GM12892 (cell line): ENCODE data around the gene ZBTB32.
A peak's percentile ranks its signal among the peaks of the same experiment; 100 is the strongest.

Experiments
- DNase-seq: peaks from one replicate; pipeline ENCODE4 v3.0.0; 2011; ENCODE audit not compliant: insufficient read length
- FAIRE-seq: peaks from 2 replicates; lab custom pipeline; 2011; peaks lifted over from hg19 to GRCh38; lab: Jason Lieb, UNC
- POLR2A ChIP-seq: IDR thresholded peaks from 2 replicates; pipeline ENCODE4 v1.6.1; 2011; ENCODE audit warnings: low read depth, low read length, control low read depth
- POLR2AphosphoS5 ChIP-seq: IDR thresholded peaks from 2 replicates; pipeline ENCODE4 v1.6.1; 2011; ENCODE audit warnings: low read depth, low read length, control low read depth
- TAF1 ChIP-seq: IDR thresholded peaks from 2 replicates; pipeline ENCODE4 v1.6.1; 2011; ENCODE audit warnings: low read depth, mild to moderate bottlenecking, control low read depth, low read length, borderline replicate concordance

ZBTB32 gene

GRCh38 chr19:35715981-35716800 lies 11.8 kb downstream of the ZBTB32 start:
- FAIRE-seq = peak; percentile 42
- TF ChIP-seq POLR2AphosphoS5 (no peak), POLR2A (peak; percentile 34), TAF1 (no peak)
- no peak for DNase-seq

GRCh38 chr19:35716801-35717664 lies 12.7 kb downstream of the ZBTB32 start:
- peak; percentile 98 for FAIRE-seq
- TF ChIP-seq TAF1 = 0 out of 2 replicates have a peak, but pooled peaks have one; percentile 18
- peak; percentile 70; the same call in 1 of the 2 replicates for TF ChIP-seq POLR2A
- peak; percentile 66; the same call in 1 of the 2 replicates for TF ChIP-seq POLR2AphosphoS5
- peak; percentile 69 for DNase-seq

DNA sequence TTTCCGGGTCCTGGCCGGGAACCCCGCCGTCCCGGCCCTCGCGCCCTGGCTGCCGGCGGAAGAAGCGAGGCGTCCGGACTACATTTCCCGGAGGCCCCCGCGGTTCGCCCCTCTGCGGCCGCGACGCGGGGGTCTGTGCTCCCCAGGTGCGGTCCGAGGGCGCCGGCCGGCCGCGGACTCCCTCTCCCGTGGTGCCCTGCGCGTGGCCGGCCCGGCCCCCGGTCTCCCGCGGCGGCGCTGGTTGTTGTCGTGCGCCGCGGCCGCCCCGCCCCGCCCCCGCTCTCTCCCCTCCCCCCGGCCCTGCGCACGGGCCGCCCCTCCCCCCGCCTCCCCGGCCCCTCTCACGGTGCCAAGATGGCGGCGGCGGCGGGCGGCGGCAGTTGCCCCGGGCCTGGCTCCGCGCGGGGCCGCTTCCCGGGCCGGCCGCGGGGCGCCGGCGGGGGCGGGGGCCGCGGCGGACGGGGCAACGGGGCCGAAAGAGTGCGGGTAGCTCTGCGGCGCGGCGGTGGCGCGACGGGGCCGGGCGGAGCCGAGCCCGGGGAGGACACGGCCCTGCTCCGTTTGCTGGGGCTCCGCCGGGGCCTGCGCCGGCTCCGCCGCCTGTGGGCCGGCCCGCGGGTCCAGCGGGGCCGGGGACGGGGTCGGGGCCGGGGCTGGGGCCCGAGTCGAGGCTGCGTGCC lies 13.4 kb downstream of the ZBTB32 start, which contains the start of gene KMT2B:
TSS of gene KMT2B (plus strand) at position 339 of the 680 bp plus-strand sequence. CDS start at position 355, 16 bp downstream.
- DNase-seq (peak; percentile 99), FAIRE-seq (no peak)
- TF ChIP-seq POLR2AphosphoS5 = no peak
- TF ChIP-seq POLR2A = peak; percentile 38; the same call in 1 of the 2 replicates
- TF ChIP-seq TAF1 = no peak

- peak; percentile 16; the same call in 1 of the 2 replicates for TF ChIP-seq POLR2A
- peak; percentile 67; the same call in 1 of the 2 replicates for TF ChIP-seq POLR2AphosphoS5
- TF ChIP-seq TAF1 = 0 out of 2 replicates have a peak, but pooled peaks have one; percentile 11
- peak; percentile 66 for FAIRE-seq
- DNase-seq = peak; percentile 65
Observed at GRCh38 chr19:35718345-35719041, 14.1 kb downstream of the ZBTB32 start.

DNA sequence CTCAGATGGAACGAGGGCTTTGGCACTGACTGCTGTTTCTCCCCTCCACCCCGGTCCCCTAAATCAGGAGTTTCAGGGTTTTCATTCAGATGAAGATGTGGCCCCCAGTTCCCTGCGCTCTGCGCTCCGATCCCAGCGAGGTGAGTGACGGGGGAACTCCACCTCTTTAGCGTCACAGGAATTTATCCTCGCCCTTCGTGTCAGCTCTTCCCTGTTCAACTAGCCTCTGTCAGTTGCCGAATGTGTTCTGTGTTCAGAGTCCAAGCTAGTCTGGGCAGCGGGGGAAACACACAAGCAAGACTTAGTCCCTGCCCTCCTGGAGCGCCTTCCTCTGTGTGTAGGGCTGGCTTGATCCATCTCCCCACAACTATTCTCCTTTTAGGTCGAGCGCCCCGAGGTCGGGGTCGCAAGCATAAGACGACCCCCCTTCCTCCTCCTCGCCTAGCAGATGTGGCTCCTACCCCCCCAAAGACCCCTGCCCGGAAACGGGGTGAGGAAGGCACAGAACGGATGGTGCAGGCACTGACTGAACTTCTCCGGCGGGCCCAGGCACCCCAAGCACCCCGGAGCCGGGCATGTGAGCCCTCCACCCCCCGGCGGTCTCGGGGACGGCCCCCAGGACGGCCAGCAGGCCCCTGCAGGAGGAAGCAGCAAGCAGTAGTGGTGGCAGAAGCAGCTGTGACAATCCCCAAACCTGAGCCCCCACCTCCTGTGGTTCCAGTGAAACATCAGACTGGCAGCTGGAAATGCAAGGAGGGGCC lies 15.2 kb downstream of the ZBTB32 start:
- TF ChIP-seq POLR2A (no peak; the same call in 1 of the 2 replicates), POLR2AphosphoS5 (no peak), TAF1 (no peak)
- DNase-seq (no peak), FAIRE-seq (no peak)

GRCh38 chr19:35720163-35720524 lies 15.8 kb downstream of the ZBTB32 start:
- DNase-seq = no peak
- TF ChIP-seq TAF1 (no peak), POLR2A (no peak), POLR2AphosphoS5 (no peak)
- no peak for FAIRE-seq

GRCh38 chr19:35720648-35721047 lies 16.3 kb downstream of the ZBTB32 start:
- no peak for TF ChIP-seq POLR2AphosphoS5
- no peak for TF ChIP-seq TAF1
- DNase-seq = no peak
- no peak for FAIRE-seq

DNA sequence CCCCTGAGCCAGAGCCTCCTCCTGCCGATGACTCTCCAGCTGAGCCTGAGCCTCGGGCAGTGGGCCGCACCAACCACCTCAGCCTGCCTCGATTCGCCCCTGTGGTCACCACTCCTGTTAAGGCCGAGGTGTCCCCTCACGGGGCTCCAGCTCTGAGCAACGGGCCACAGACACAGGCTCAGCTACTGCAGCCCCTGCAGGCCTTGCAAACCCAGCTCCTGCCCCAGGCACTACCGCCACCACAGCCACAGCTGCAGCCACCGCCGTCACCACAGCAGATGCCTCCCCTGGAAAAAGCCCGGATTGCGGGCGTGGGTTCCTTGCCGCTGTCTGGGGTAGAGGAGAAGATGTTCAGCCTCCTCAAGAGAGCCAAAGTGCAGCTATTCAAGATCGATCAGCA lies 17.0 kb downstream of the ZBTB32 start:
- no peak for TF ChIP-seq TAF1
- TF ChIP-seq POLR2A = 0 out of 2 replicates have a peak, but pooled peaks have one; percentile 31
- FAIRE-seq (no peak), DNase-seq (no peak)

DNA sequence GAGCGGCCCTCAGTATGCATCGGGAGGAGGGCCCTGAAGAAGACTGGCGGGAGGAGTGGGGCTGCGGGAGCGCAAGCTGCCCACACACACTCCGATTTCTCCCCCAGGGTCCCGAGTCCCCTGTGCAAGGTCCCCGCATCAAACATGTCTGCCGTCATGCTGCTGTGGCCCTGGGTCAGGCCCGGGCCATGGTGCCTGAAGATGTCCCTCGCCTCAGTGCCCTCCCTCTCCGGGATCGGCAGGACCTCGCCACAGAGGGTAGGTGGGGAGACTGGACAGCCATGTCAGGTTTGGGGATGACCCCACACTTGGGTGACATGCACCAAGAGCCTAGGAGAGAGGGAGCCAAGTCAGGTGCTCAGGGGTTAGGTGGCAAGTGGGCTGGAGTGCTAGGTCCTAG lies 18.1 kb downstream of the ZBTB32 start:
- DNase-seq (no peak), FAIRE-seq (no peak)
- TF ChIP-seq POLR2A (no peak), TAF1 (no peak), POLR2AphosphoS5 (no peak)

GRCh38 chr19:35722897-35723296 lies 18.5 kb downstream of the ZBTB32 start:
- TF ChIP-seq TAF1 = no peak
- peak; percentile 37 for TF ChIP-seq POLR2AphosphoS5
- 0 out of 2 replicates have a peak, but pooled peaks have one; percentile 22 for TF ChIP-seq POLR2A
- DNase-seq = no peak
- no peak for FAIRE-seq
